IPS-18c (cell line): ENCODE results near the gene KCNJ4.

ENCODE experiments used
- H3K4me3 ChIP-seq: 2 replicates; pipeline ENCODE4 v1.7.0; 2013; ENCODE audit warnings: low read depth, mild to moderate bottlenecking, low read length, moderate library complexity; ENCODE audit not compliant: insufficient read depth
- H3K9me3 ChIP-seq: one replicate; pipeline ENCODE4 v1.6.1; 2013; ENCODE audit warnings: mild to moderate bottlenecking, low read length, moderate library complexity; ENCODE audit not compliant: control insufficient read depth, insufficient read depth

Gene KCNJ4

DNA sequence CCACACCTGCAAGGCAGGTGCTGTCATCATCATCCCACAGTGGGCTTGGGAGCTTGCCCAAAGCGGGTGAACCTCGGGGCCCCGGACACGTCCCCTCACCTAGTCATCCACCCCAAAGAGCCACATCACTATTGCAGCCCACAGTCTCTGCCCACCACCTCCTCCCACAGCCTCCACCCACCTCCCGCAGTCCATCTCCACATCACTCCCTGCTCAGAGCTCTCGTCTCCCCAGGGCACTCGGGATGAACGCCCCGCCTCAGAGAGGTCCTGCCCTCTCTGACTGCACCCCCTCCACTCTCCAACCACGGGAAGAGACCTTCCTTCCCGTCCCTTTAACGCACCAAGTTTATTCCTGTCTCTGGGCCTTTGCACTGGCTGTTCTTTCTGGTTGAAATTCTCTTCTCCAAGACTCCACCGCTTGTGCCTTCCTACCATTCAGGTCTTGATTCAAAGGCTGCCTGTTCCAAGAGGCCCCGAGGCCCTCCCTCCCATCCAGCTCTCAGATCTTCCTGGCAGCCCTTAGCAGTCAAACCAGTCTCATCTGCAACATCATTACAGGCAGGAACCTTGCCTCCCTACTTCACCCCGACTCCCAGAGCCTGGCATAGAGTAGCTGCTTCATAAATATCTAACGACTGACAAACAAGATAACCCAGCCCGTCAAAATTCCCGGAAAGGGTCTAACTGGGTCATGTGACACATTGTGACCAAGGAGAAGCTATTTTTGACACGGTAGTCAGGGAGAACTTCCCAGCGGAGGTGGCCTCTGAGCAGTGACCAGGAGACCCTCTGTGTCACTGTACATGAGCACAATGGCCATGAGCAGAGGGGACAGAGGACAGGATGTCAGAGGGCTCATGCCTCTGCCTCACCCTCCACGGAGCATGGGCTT, 11.1 kb downstream of the KCNJ4 start:
- no peak overlapping the region for H3K4me3 ChIP-seq
- peaks cover 2% of the 10 kb centered on the region for H3K9me3 ChIP-seq

- no peak overlapping the region for H3K4me3 ChIP-seq
- H3K9me3 ChIP-seq: peaks cover 4% of the 10 kb centered on the region
Measured at GRCh38 chr22:38442967-38443627, 11.9 kb downstream of the KCNJ4 start.

GRCh38 chr22:38441620-38442287, 13.2 kb downstream of the KCNJ4 start:
- peaks cover 4% of the 10 kb centered on the region for H3K9me3 ChIP-seq
- H3K4me3 ChIP-seq: no peak overlapping the region

DNA sequence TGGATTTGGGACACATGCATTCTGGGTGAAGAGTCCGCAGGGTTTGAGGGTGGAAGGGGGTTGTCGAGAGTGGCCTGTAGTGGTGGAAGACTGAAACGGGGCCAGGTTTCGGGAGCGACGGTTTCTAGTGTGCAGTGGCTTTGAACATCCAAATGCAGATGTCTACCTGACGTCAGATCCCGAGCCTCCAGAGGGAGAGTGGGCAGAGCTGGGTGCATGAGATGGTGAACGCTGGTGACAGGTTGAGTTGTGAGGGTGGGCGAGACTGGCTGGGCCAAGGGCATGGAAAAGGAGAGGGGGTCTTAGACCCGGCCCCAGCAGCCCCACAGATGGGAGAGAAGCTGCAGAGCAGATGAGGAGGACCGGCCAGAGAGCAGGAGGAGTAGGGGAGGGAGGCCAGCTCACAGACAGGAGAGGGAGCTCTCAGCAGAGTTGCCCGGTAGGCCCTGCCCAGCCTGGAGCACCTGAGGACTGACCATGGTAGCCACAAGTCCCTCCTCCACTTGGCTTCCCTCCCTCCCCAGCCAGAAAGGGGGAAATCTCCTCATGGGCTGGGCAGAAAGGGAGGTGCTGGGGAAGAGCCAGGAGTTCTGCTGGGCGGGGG, 14.2 kb downstream of the KCNJ4 start:
- H3K4me3 ChIP-seq: no peak overlapping the region
- H3K9me3 ChIP-seq: peaks cover 4% of the 10 kb centered on the region

DNA sequence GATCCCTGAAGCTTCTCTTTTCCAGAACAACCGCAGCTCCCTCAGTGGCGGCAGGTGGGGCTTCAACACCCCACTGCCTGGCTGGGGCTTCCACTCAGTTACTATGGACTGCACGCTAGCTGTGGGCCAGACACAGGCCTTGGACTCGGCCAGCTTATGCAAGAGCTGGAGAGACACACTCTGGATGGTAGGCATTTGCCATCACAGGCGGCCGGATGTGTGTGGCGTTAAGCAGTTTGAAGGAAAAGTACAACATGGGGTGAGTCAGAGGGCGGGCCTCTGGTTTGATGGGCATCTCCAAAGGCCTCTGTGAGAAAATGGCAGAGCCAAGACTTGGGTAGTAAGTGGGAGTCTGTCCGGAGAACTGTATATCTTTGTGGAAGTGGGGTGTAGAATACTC, 17.6 kb downstream of the KCNJ4 start:
- H3K4me3 ChIP-seq: no peak overlapping the region
- H3K9me3 ChIP-seq: peaks cover 4% of the 10 kb centered on the region

GRCh38 chr22:38436629-38437395, 18.2 kb downstream of the KCNJ4 start:
- peaks cover 2% of the 10 kb centered on the region for H3K9me3 ChIP-seq
- H3K4me3 ChIP-seq: no peak overlapping the region

DNA sequence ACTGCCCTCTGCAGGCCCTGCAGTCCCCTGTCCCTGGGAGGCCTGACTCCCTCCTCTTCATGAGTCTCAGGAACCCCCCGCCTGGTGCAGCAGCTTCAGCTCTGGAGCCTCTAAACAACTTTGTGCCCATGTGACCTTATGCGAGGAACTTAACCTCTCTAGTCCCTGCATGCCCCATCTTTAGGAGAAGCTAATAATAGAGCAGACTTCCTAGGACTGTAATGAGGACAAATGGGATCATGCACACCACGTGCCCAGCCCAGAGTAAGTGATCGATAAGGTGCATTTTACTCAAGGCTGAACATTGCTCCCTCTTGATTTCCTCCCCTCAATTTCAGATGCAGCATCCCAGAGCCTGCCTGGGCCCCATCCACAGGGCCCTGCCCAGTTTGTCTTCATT, 19.0 kb downstream of the KCNJ4 start:
- Histone ChIP-seq H3K4me3 (no peak overlapping the region), H3K9me3 (peaks cover 2% of the 10 kb centered on the region)

DNA sequence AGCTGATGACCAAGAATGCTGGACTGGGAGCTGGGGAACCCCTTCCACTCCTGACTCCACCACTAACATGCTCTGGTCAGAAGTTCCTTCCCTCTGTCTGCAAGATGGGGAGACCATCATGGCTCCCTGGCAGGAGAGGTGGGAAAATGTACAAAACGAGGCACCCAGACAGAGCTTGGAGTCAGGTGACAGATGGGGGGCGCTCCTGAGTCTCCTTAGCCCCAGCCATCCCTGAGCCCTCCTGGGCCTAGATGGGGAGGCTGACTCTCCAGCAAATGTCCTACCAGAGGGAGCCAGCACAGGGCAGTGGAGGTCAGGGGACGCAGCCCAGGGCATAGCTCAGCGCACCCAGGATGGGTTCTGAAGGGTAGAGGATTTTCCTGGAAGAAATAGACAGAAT, 20.0 kb downstream of the KCNJ4 start:
- Histone ChIP-seq H3K9me3 (peaks cover 2% of the 10 kb centered on the region), H3K4me3 (no peak overlapping the region)

DNA sequence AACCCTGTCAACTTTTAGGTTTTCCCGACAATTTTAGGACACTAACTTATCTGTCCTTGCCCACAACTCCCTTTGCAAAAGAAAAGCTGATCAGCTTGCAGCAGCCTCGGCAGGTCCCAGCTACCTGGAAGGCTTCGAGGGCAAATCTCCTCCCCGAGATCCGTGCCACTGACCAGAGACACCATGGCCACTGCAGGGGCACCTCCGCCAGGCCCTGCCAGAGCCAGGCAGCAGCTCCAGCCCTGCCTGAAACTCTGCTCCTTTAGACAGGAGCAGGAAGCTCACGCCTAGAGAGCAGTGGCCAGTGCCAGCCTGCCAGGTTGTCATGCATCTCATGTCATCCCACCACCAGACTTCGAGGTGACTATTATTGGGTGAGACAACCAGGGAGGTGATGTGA, 21.1 kb downstream of the KCNJ4 start:
- no peak overlapping the region for H3K4me3 ChIP-seq
- peaks cover 2% of the 10 kb centered on the region for H3K9me3 ChIP-seq

DNA sequence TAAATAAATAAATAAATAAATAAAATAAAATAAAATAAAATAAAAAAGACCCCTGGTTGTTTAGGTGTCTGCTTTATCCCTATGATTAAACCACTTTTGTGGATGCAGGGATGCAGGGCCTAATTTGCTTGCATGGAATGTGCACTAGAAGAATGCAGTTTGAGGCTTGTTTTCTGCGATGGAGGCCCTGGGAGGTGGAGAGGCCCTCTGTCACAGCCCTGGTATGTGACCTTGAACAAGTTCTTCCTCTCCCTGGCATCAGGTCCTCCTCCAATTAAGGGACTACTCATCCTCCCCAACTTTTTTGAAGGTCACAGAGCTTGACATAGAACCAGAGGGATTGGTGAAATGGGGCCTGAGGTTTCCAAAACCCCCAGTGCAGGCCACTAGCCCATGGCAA, 22.7 kb downstream of the KCNJ4 start:
- Histone ChIP-seq H3K4me3 (no peak overlapping the region), H3K9me3 (no peaks in the 10 kb centered on the region)

- H3K9me3 ChIP-seq: no peaks in the 10 kb centered on the region
- no peak overlapping the region for H3K4me3 ChIP-seq
Measured at GRCh38 chr22:38431266-38432010, 23.6 kb downstream of the KCNJ4 start.

GRCh38 chr22:38429499-38430068, 25.4 kb downstream of the KCNJ4 start:
- Histone ChIP-seq H3K4me3 (no peak overlapping the region), H3K9me3 (no peaks in the 10 kb centered on the region)

GRCh38 chr22:38428714-38429113, 26.3 kb downstream of the KCNJ4 start:
- no peaks in the 10 kb centered on the region for H3K9me3 ChIP-seq
- no peak overlapping the region for H3K4me3 ChIP-seq

GRCh38 chr22:38427940-38428339, 27.1 kb downstream of the KCNJ4 start:
- no peak overlapping the region for H3K4me3 ChIP-seq
- H3K9me3 ChIP-seq: no peaks in the 10 kb centered on the region

DNA sequence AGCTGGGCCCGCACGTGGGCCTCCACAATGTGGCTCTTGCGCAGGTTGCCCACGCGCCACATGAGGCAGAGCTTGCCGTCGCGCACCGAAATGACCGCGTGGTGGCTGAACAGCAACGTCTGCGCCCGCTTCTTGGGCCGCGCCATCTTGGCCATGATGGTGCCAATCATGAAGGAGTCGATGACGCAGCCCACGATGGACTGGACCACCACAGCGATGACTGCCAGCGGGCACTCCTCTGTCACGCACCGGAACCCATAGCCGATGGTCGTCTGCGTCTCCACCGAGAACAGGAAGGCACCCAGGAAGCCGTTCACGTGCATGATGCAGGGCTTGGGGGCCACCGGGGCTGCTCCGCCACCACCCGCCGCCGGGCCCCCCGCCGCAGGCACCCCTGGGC, 27.5 kb downstream of the KCNJ4 start:
- no peak overlapping the region for H3K4me3 ChIP-seq
- H3K9me3 ChIP-seq: no peaks in the 10 kb centered on the region

- H3K9me3 ChIP-seq: no peaks in the 10 kb centered on the region
- no peak overlapping the region for H3K4me3 ChIP-seq
Measured at GRCh38 chr22:38426628-38427027, 28.4 kb downstream of the KCNJ4 start.
